GM12865 (cell line): ENCODE measurements around the gene CDX2.

ENCODE experiments used
- DNase-seq: peaks from one replicate; pipeline ENCODE4 v3.0.0; 2010; ENCODE audit warnings: low read depth
- H3K4me3 ChIP-seq: 2 replicates; pipeline ENCODE4 v1.5.1; 2011; ENCODE audit warnings: mild to moderate bottlenecking, low read depth, low read length, control low read depth
- CTCF ChIP-seq: IDR thresholded peaks from 2 replicates; pipeline ENCODE4 v1.5.1; 2011; ENCODE audit warnings: low read length, control low read depth, low read depth, inconsistent platforms; ENCODE audit not compliant: insufficient read depth; ENCODE audit errors: missing control alignments

CDX2 gene

GRCh38 chr13:27969866-27970229, 733 bp upstream of the CDX2 start:
- H3K4me3 ChIP-seq, result no peak overlapping the region
- TF ChIP-seq CTCF, result no peak
- no peak for DNase-seq

- no peak for TF ChIP-seq CTCF
- no peak overlapping the region for H3K4me3 ChIP-seq
- DNase-seq, result no peak
Observed at GRCh38 chr13:27968316-27969081, 616 bp downstream of the CDX2 start.

- no peak overlapping the region for H3K4me3 ChIP-seq
- no peak for TF ChIP-seq CTCF
- no peak for DNase-seq
Observed at GRCh38 chr13:27967736-27968315, 1.3 kb downstream of the CDX2 start.

GRCh38 chr13:27967203-27967735, 1.8 kb downstream of the CDX2 start:
- DNase-seq, result no peak
- H3K4me3 ChIP-seq, result no peak overlapping the region
- no peak for TF ChIP-seq CTCF

- no peak for TF ChIP-seq CTCF
- no peak overlapping the region for H3K4me3 ChIP-seq
- no peak for DNase-seq
Observed at GRCh38 chr13:27966641-27967202, 2.4 kb downstream of the CDX2 start.

GRCh38 chr13:27965740-27966640, 3.1 kb downstream of the CDX2 start:
- no peak for TF ChIP-seq CTCF
- no peak for DNase-seq
- no peak overlapping the region for H3K4me3 ChIP-seq
